Pancreas (tissue), 10 donors: ENCODE measurements around the gene ALDH1L1. TPM values are rescaled to one million over a fixed set of nuclear protein-coding genes. Genes with fewer than 3 reads are reported as not detected.

Experiments used
- ATAC-seq, 4 donors: fragments of 200-7000 bp; cut with Tn5 transposase; one replicate each; pipeline versions ENCODE4 v1.8.0 to v1.9.1; 2020; ENCODE audit warnings: mild to moderate bottlenecking in 4 of 4, moderate library complexity in 4 of 4
- DNase-seq, 6 donors: peaks; one replicate each; pipeline ENCODE4 v3.0.0-alpha.2; 2020
- FAIRE-seq: peaks from 2 replicates; lab custom pipeline; 2012; peaks lifted over from hg19 to GRCh38; lab: Jason Lieb, UNC
- H3K27ac ChIP-seq, 4 donors: fragments of 200-600 bp; sonication (generic); 1 replicate in 3 of 4; 2 replicates in 1 of 4; pipeline versions ENCODE4 v1.5.0 to v1.8.0; 2020
- H3K27me3 ChIP-seq, 4 donors: fragments of 200-600 bp; one replicate each; pipeline ENCODE4 v1.8.0; 2021
- H3K36me3 ChIP-seq, 3 donors: fragments of 200-600 bp; sonication (generic) in 1 of 3; one replicate each; pipeline versions ENCODE4 v1.5.0 to v1.8.0; 2020 to 2021
- H3K4me1 ChIP-seq, 3 donors: fragments of 200-600 bp; one replicate each; pipeline ENCODE4 v1.8.0; 2021
- H3K4me3 ChIP-seq, 4 donors: fragments of 200-600 bp; sonication (generic) in 2 of 4; one replicate each; pipeline versions ENCODE4 v1.5.0 to v1.8.0; 2020 to 2021
- H3K9me3 ChIP-seq, 4 donors: fragments of 200-600 bp; one replicate each; pipeline ENCODE4 v1.8.0; 2021
- CTCF ChIP-seq, 4 donors: fragments of 200-600 bp; sonication (generic) in 3 of 4; IDR thresholded peaks; one replicate each; pipeline versions ENCODE4 v1.5.0 to v1.8.0; 2021; ENCODE audit warnings: antibody characterized with exemption in 4 of 4
- WGBS, 2 donors: extraction: QIAGEN DNeasy Blood & Tissue Kit; methylation state at CpG; one replicate each; pipeline ENCODE4 v1.1.7; 2013; 5-methylcytosine and 5-hydroxymethylcytosine counted together
- intact Hi-C, 3 donors: fragments of 100-400 bp; cut with DNase I; formaldehyde crosslinking; loops; one replicate each; pipeline versions ENCODE4 v1.11.1 to v1.14.2; 2022
- polyA plus RNA-seq, 2 donors: library from polyadenylated mRNA; stranded (reverse); fragments of 200-250 nt; gene quantifications; one replicate each; pipeline ENCODE4 v1.2.3, GENCODE V29; 2013
- total RNA-seq, 6 donors: library from RNA; stranded (reverse); fragmentation: NEBNext Ultra II Directional in 4 of 6; extraction: Animal tissue kit (Norgen Biotek cat#: 25700) in 4 of 6; gene quantifications; one replicate each; pipeline versions ENCODE4 v1.2.1 to v1.2.4, GENCODE V29; 2021 to 2023
- donor health status: healthy with polysubstance abuse.
- donor health status: DM: no; HTN: no; CAD: no; lungs with moderate emphysema.
- donor health status: DM: no; HTN: no; CAD: no.
- donor health status: control.
- donor health status: control.
- donor health status: Bipolar disorder and iron deficiency.
- donor health status: DM: yes; HTN: yes; CAD: no.
- donor health status: DM: no; HTN: no; CAD: no.
- donor health status: DM: no; HTN: no; CAD: no.
- donor health status: DM: yes; HTN: yes; CAD: no.

ALDH1L1 gene
- total and polyA plus RNA-seq, 8 donors = 15.4 to 46.3 (median 36.9) TPM

- Histone ChIP-seq H3K4me1 (no peaks in the 10 kb centered on the region), H3K4me3 (no peak overlapping the region), H3K36me3 (no peaks in the 10 kb centered on the region), H3K27ac (no peak overlapping the region), H3K27me3 (no peaks in the 10 kb centered on the region), H3K9me3 (no peaks in the 10 kb centered on the region)
- FAIRE-seq (no peak), DNase-seq (peak; percentile 35 to 84 (median 66)), ATAC-seq (peak; percentile 76 to 89 (median 86))
- 42 to 50% methylated on average over 23 of the region's 23 CpGs for WGBS, 2 donors
- intact Hi-C loops = loop anchor here in 2 of 3 donors (5.0 to 10.0 kb wide), 2 partner anchors 70 to 258 kb away; partner anchors contain the start of gene CFAP100 (in 1 of the 2)
- peak; percentile 54 to 78 (median 66) for TF ChIP-seq CTCF (IDR thresholded peaks at IDR 0.05)
Observed at GRCh38 chr3:126134219-126134975, 46.0 kb downstream of the ALDH1L1 start.

- no peak for TF ChIP-seq CTCF (IDR thresholded peaks at IDR 0.05)
- ATAC-seq = no peak
- FAIRE-seq = no peak
- Histone ChIP-seq H3K36me3 (no peaks in the 10 kb centered on the region), H3K4me1 (no peaks in the 10 kb centered on the region), H3K9me3 (no peaks in the 10 kb centered on the region), H3K27me3 (no peaks in the 10 kb centered on the region), H3K27ac (no peak overlapping the region), H3K4me3 (no peak overlapping the region)
- intact Hi-C loops = loop anchor here in 2 of 3 donors (5.0 to 10.0 kb wide), 2 partner anchors 71 to 259 kb away; partner anchors contain the start of gene CFAP100 (in 1 of the 2)
- DNase-seq = peak in 3 of 6 donors; percentile 8 to 35 (median 11)
- 69 to 73% methylated on average over 6 of the region's 6 CpGs for WGBS, 2 donors
Observed at GRCh38 chr3:126133606-126134005, 46.8 kb downstream of the ALDH1L1 start.

GRCh38 chr3:126132751-126133511 is 47.5 kb downstream of the ALDH1L1 start:
- DNase-seq (peak in 3 of 6 donors; percentile 6 to 33 (median 7)), ATAC-seq (no peak), FAIRE-seq (no peak)
- no peaks in the 10 kb centered on the region for H3K9me3 ChIP-seq
- H3K36me3 ChIP-seq = no peaks in the 10 kb centered on the region
- no peak overlapping the region for H3K4me3 ChIP-seq
- no peaks in the 10 kb centered on the region for H3K4me1 ChIP-seq
- 77 to 79% methylated on average over 14 of the region's 14 CpGs for WGBS, 2 donors
- intact Hi-C loops = loop anchor here in 2 of 3 donors (5.0 to 10.0 kb wide), 2 partner anchors 72 to 259 kb away; partner anchors contain the start of gene CFAP100 (in 1 of the 2)
- H3K27me3 ChIP-seq = no peaks in the 10 kb centered on the region
- TF ChIP-seq CTCF (IDR thresholded peaks at IDR 0.05) = no peak
- H3K27ac ChIP-seq = no peak overlapping the region

- Histone ChIP-seq H3K4me3 (no peak overlapping the region), H3K27ac (no peak overlapping the region), H3K27me3 (no peaks in the 10 kb centered on the region), H3K4me1 (no peaks in the 10 kb centered on the region), H3K9me3 (no peaks in the 10 kb centered on the region), H3K36me3 (no peaks in the 10 kb centered on the region)
- 73 to 88% methylated on average over 16 of the region's 16 CpGs for WGBS, 2 donors
- ATAC-seq (no peak), DNase-seq (peak in 4 of 6 donors; percentile 5 to 41 (median 24)), FAIRE-seq (no peak)
- intact Hi-C loops = loop anchor here in 2 of 3 donors (5.0 to 10.0 kb wide), 2 partner anchors 73 to 260 kb away; partner anchors contain the start of gene CFAP100 (in 1 of the 2)
- TF ChIP-seq CTCF (IDR thresholded peaks at IDR 0.05) = no peak
Observed at GRCh38 chr3:126131881-126132750, 48.3 kb downstream of the ALDH1L1 start.
